Brain microvascular endothelial cell (primary cell): Measurements from ENCODE around the gene THSD7A.

Experiments used
- DNase-seq: peaks from one replicate; pipeline ENCODE4 v3.0.0-alpha.2; 2020
- H3K27ac ChIP-seq: fragments of 250-450 bp; sonication (Bioruptor Pico); 2 replicates; pipeline ENCODE4 v1.5.1; 2020; ENCODE audit warnings: mild to moderate bottlenecking, moderate library complexity
- H3K27me3 ChIP-seq: fragments of 250-450 bp; sonication (Bioruptor Pico); replicated peaks from 2 replicates; pipeline ENCODE4 v1.5.1; 2020; ENCODE audit warnings: mild to moderate bottlenecking
- H3K36me3 ChIP-seq: fragments of 250-450 bp; sonication (Bioruptor Pico); replicated peaks from 2 replicates; pipeline ENCODE4 v1.5.1; 2020; ENCODE audit warnings: mild to moderate bottlenecking
- H3K4me3 ChIP-seq: 2 replicates; pipeline ENCODE4 v1.5.1; 2011; ENCODE audit warnings: low read depth, mild to moderate bottlenecking, control low read depth, low read length, moderate library complexity
- CTCF ChIP-seq: IDR thresholded peaks from 2 replicates; pipeline ENCODE4 v1.5.1; 2011; ENCODE audit warnings: low read depth, mild to moderate bottlenecking, moderate library complexity, low read length, control low read depth, inconsistent platforms; ENCODE audit errors: missing control alignments
- in situ Hi-C: cut with HindIII; loops from 2 replicates; pipeline ENCODE4 v1.10.0; 2017; ENCODE audit warnings: low sequenced_read_pairs, low pct_ligation_motif_present

Gene THSD7A

GRCh38 chr7:11410656-11411644 is 421.0 kb downstream of the THSD7A start:
- Histone ChIP-seq H3K27ac (no peak overlapping the region), H3K36me3 (no peaks in the 10 kb centered on the region), H3K4me3 (no peak overlapping the region), H3K27me3 (no peaks in the 10 kb centered on the region)
- DNase-seq: no peak
- in situ Hi-C loops: no loop called here
- TF ChIP-seq CTCF: no peak

- no peaks in the 10 kb centered on the region for H3K27me3 ChIP-seq
- no peaks in the 10 kb centered on the region for H3K36me3 ChIP-seq
- no peak for DNase-seq
- H3K27ac ChIP-seq: no peak overlapping the region
- in situ Hi-C loops: no loop called here
- H3K4me3 ChIP-seq: no peak overlapping the region
- TF ChIP-seq CTCF: no peak
Observed at GRCh38 chr7:11404355-11404754, 427.6 kb downstream of the THSD7A start.

GRCh38 chr7:11403781-11404180 is 428.2 kb downstream of the THSD7A start:
- no peak for TF ChIP-seq CTCF
- Histone ChIP-seq H3K27me3 (no peaks in the 10 kb centered on the region), H3K4me3 (no peak overlapping the region), H3K27ac (no peak overlapping the region), H3K36me3 (no peaks in the 10 kb centered on the region)
- no peak for DNase-seq
- in situ Hi-C loops: no loop called here

GRCh38 chr7:11394438-11394837 is 437.6 kb downstream of the THSD7A start:
- no peak overlapping the region for H3K27ac ChIP-seq
- no peak for DNase-seq
- H3K27me3 ChIP-seq: no peaks in the 10 kb centered on the region
- H3K4me3 ChIP-seq: no peak overlapping the region
- no peaks in the 10 kb centered on the region for H3K36me3 ChIP-seq
- in situ Hi-C loops: no loop called here
- TF ChIP-seq CTCF: no peak

- Histone ChIP-seq H3K36me3 (no peaks in the 10 kb centered on the region), H3K27me3 (no peaks in the 10 kb centered on the region), H3K4me3 (no peak overlapping the region), H3K27ac (no peak overlapping the region)
- no peak for TF ChIP-seq CTCF
- in situ Hi-C loops: no loop called here
- DNase-seq: no peak
Observed at GRCh38 chr7:11379641-11380040, 452.4 kb downstream of the THSD7A start.
